A673 (cell line): ENCODE results near the gene IL17B. TPM values are rescaled to one million over a fixed set of nuclear protein-coding genes. Genes with fewer than 3 reads are reported as not detected.

Source experiments
- BruUV-seq: library from RNA; stranded (reverse); fragments of 400-500 nt; replicated peaks from 2 replicates; lab custom pipeline; 2021; lab: Mats Ljungman, UMichigan
- CTCF ChIA-PET: fragments of 300-600 bp; sonication (Branson Sonifier 250); formaldehyde crosslinking; loops from one replicate; lab custom pipeline; 2022; ENCODE audit warnings: antibody characterized with exemption; lab: Charles Lee
- POLR2A ChIA-PET: fragments of 300-600 bp; sonication (Branson Sonifier 250); formaldehyde crosslinking; loops from one replicate; lab custom pipeline; 2022; ENCODE audit warnings: antibody characterized with exemption; ENCODE audit not compliant: low non-redundant PET; lab: Charles Lee
- DNase-seq: peaks from one replicate; pipeline ENCODE4 v3.0.0-alpha.2; 2015; ENCODE audit warnings: low spot score
- H3K27ac ChIP-seq: fragments of 200-600 bp; sonication (generic); 2 replicates; pipeline ENCODE4 v1.5.1; 2016; ENCODE audit warnings: mixed run types, low read depth, mild to moderate bottlenecking, mixed read lengths, antibody characterized with exemption, low read length; ENCODE audit not compliant: poor library complexity, severe bottlenecking
- H3K27me3 ChIP-seq: fragments of 200-600 bp; sonication (generic); replicated peaks from 2 replicates; pipeline ENCODE4 v1.6.1; 2017; ENCODE audit warnings: mixed run types, low read depth, mild to moderate bottlenecking, mixed read lengths, antibody characterized with exemption, low read length; ENCODE audit not compliant: insufficient read depth, poor library complexity
- H3K36me3 ChIP-seq: fragments of 200-600 bp; sonication (generic); 2 replicates; pipeline ENCODE4 v1.6.1; 2016; ENCODE audit warnings: mixed run types, mild to moderate bottlenecking, mixed read lengths, antibody characterized with exemption, low read length; ENCODE audit not compliant: insufficient read depth, poor library complexity, severe bottlenecking
- H3K4me1 ChIP-seq: fragments of 200-600 bp; sonication (generic); 2 replicates; pipeline ENCODE4 v1.6.1; 2017; ENCODE audit warnings: mixed run types, mild to moderate bottlenecking, mixed read lengths, antibody characterized with exemption, low read length; ENCODE audit not compliant: insufficient read depth, poor library complexity, severe bottlenecking
- H3K4me3 ChIP-seq: fragments of 200-600 bp; sonication (generic); 2 replicates; pipeline ENCODE4 v1.5.1; 2016; ENCODE audit warnings: low read depth, mixed run types, mild to moderate bottlenecking, mixed read lengths, low read length; ENCODE audit not compliant: poor library complexity, severe bottlenecking
- H3K9me3 ChIP-seq: fragments of 200-600 bp; sonication (generic); 2 replicates; pipeline ENCODE4 v1.6.1; 2016; ENCODE audit warnings: mixed run types, low read depth, mild to moderate bottlenecking, mixed read lengths, antibody characterized with exemption, low read length; ENCODE audit not compliant: poor library complexity, severe bottlenecking
- EZH2 ChIP-seq: fragments of 200-600 bp; sonication (generic); IDR thresholded peaks from 2 replicates; pipeline ENCODE4 v1.6.1; 2017; ENCODE audit warnings: borderline replicate concordance, low read depth, mild to moderate bottlenecking, mixed read lengths, antibody characterized with exemption, low read length; ENCODE audit not compliant: poor library complexity, severe bottlenecking
- intact Hi-C: fragments of 100-400 bp; cut with micrococcal nuclease; formaldehyde crosslinking; loops from one replicate; pipeline ENCODE4 v1.10.0; 2022; ENCODE audit not compliant: unreplicated experiment
- total RNA-seq: library from RNA; stranded (reverse); gene quantifications from 2 replicates; pipeline ENCODE4 v1.2.3, GENCODE V29; 2021
- TF ChIP-seq, protein P1 (sequence below): fragments of 300-800, 200-600 bp; sonication (generic); conservative IDR thresholded peaks from 2 replicates; pipeline ENCODE4 v1.5.1; 2017; ENCODE audit warnings: low read depth, mild to moderate bottlenecking, antibody characterized with exemption, low read length, moderate library complexity, mixed read lengths

The IL17B gene
- total RNA-seq, 1 experiment from 2014 or later = not detected

DNA sequence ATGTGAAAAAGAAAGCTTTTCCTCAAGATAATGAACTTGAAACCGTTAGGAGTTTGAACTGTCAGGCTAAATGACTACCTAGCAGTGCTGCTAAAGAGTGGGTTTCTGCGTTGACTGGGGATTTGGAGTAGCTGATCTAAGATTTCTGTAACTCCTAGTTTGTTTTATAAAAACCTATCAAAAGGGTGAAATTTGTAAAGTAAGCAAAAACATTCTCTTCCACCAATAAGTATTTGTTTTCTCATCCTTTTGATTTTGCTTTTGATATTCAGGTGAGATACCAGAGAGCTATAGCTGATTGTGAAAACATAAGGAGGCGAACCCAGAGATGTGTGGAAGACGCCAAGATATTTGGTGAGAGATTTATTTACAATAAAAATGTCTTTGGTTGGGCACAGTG lies 29.7 kb downstream of the IL17B start:
- H3K4me3 ChIP-seq = no peak overlapping the region
- H3K27ac ChIP-seq = no peak overlapping the region
- H3K9me3 ChIP-seq = no peaks in the 10 kb centered on the region
- intact Hi-C loops = no loop called here
- H3K36me3 ChIP-seq = peaks cover 74% of the 10 kb centered on the region
- H3K27me3 ChIP-seq = no peaks in the 10 kb centered on the region
- H3K4me1 ChIP-seq = peaks cover 4% of the 10 kb centered on the region
- no TSS peak for BruUV-seq
- CTCF ChIA-PET = no interaction called here
- POLR2A ChIA-PET = no interaction called here
- no peak for DNase-seq
- no peak for TF ChIP-seq EZH2
- TF ChIP-seq, protein P1, sequence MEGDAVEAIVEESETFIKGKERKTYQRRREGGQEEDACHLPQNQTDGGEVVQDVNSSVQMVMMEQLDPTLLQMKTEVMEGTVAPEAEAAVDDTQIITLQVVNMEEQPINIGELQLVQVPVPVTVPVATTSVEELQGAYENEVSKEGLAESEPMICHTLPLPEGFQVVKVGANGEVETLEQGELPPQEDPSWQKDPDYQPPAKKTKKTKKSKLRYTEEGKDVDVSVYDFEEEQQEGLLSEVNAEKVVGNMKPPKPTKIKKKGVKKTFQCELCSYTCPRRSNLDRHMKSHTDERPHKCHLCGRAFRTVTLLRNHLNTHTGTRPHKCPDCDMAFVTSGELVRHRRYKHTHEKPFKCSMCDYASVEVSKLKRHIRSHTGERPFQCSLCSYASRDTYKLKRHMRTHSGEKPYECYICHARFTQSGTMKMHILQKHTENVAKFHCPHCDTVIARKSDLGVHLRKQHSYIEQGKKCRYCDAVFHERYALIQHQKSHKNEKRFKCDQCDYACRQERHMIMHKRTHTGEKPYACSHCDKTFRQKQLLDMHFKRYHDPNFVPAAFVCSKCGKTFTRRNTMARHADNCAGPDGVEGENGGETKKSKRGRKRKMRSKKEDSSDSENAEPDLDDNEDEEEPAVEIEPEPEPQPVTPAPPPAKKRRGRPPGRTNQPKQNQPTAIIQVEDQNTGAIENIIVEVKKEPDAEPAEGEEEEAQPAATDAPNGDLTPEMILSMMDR = no peak

DNA sequence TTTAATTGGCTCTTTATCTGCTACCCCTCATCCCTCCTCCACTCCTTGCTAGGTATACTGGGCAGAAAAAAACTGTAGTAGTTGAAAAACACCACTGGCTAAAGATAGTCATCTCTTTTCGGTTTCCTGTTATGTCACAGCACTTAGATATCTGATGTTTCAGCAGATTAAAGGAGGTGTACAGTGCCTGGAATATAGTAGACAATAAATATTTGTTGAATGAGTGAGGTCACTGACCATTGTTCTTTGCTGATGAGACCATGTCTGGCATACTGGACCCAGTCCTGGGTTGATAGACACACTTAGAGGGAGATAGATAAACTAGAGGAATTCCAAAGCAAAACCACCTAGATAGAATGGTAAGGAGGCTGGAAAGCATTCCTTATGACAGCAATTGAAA lies 30.6 kb downstream of the IL17B start:
- intact Hi-C loops = no loop called here
- POLR2A ChIA-PET = no interaction called here
- no TSS peak for BruUV-seq
- no peak for DNase-seq
- H3K27me3 ChIP-seq = no peaks in the 10 kb centered on the region
- CTCF ChIA-PET = no interaction called here
- no peak for TF ChIP-seq EZH2
- TF ChIP-seq, protein P1 = no peak
- H3K36me3 ChIP-seq = peaks cover 66% of the 10 kb centered on the region
- H3K4me3 ChIP-seq = no peak overlapping the region
- H3K9me3 ChIP-seq = no peaks in the 10 kb centered on the region
- no peak overlapping the region for H3K27ac ChIP-seq
- H3K4me1 ChIP-seq = peaks cover 4% of the 10 kb centered on the region

DNA sequence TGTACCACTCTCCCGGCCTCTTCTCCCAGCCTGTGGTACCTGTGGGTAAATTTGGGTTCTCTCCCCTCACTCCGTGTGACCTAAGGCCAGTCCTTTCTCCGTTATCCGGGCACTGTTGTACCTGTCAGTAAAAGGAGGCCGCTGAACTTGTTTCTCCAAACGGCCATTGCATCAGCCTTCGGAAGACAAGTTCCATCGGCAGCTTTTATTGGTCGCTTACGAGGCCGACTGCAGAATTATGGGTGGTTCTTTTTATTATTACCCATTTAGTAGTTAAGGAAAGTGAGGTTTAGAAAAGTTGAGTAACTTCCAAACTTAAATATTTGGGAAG lies 33.2 kb downstream of the IL17B start:
- Histone ChIP-seq H3K9me3 (no peaks in the 10 kb centered on the region), H3K4me3 (peak overlapping the region; percentile 67), H3K27ac (peak overlapping the region; percentile 83), H3K4me1 (peaks cover 4% of the 10 kb centered on the region), H3K27me3 (peaks cover 6% of the 10 kb centered on the region), H3K36me3 (peaks cover 39% of the 10 kb centered on the region)
- POLR2A ChIA-PET = no interaction called here
- DNase-seq = peak; percentile 17
- no peak for TF ChIP-seq EZH2
- TF ChIP-seq, protein P1 = no peak
- CTCF ChIA-PET = interaction anchor here (0.7 kb wide), 1 partner anchor 32 kb away, joined by 4 read pairs; no protein-coding TSS in a partner anchor
- no TSS peak for BruUV-seq
- intact Hi-C loops = no loop called here
